ENCODE data around the gene MT1G.
A peak's percentile ranks its signal among the peaks of the same experiment; 100 is the strongest.

The MT1G gene

GRCh38 chr16:56673921-56674320, 6.1 kb upstream of the MT1G start:
- peak; percentile 72 for TF ChIP-seq CTCF (IDR thresholded peaks at IDR 0.05)

GRCh38 chr16:56672761-56673536, 5.1 kb upstream of the MT1G start:
- no peak for TF ChIP-seq CTCF (IDR thresholded peaks at IDR 0.05)

GRCh38 chr16:56670620-56670934, 2.7 kb upstream of the MT1G start:
- TF ChIP-seq CTCF (IDR thresholded peaks at IDR 0.05) = no peak

GRCh38 chr16:56669840-56670619, 2.2 kb upstream of the MT1G start:
- no peak for TF ChIP-seq CTCF (IDR thresholded peaks at IDR 0.05)

- no peak for TF ChIP-seq CTCF (IDR thresholded peaks at IDR 0.05)
Observed at GRCh38 chr16:56669005-56669839, 1.4 kb upstream of the MT1G start, which contains the start of gene MT1H. Gene MT1H (plus strand): TSS chr16:56669814. CDS start chr16:56669885, 71 bp downstream.

GRCh38 chr16:56664506-56664905, 3.4 kb downstream of the MT1G start:
- TF ChIP-seq CTCF (IDR thresholded peaks at IDR 0.05) = no peak

All from LNCAP (cell line).